ENCODE results near the gene ZNF816. TPM values are rescaled to one million over a fixed set of nuclear protein-coding genes. Genes with fewer than 3 reads are reported as not detected.
"Not testable (repeated sequence)": the region's sequence is repeated elsewhere in the genome, so short reads cannot be mapped to it uniquely, and the experiment has no call there.

Gene ZNF816
- total RNA-seq = 10 to 100 TPM; 12.8 to 14.2 TPM
- long read RNA-seq, transcript ZNF816-206 (4 exons, 2,504 nt) = minor isoform, 8 of 22 reads
- long read RNA-seq, transcript ZNF816-207 (4 exons, 553 nt) = major isoform, 9 of 22 reads
- long read RNA-seq, partial matches to known transcripts = 1 of 22 reads
- long read RNA-seq, other reads (novel, unspliced or antisense) = 3 of 22 reads

DNA sequence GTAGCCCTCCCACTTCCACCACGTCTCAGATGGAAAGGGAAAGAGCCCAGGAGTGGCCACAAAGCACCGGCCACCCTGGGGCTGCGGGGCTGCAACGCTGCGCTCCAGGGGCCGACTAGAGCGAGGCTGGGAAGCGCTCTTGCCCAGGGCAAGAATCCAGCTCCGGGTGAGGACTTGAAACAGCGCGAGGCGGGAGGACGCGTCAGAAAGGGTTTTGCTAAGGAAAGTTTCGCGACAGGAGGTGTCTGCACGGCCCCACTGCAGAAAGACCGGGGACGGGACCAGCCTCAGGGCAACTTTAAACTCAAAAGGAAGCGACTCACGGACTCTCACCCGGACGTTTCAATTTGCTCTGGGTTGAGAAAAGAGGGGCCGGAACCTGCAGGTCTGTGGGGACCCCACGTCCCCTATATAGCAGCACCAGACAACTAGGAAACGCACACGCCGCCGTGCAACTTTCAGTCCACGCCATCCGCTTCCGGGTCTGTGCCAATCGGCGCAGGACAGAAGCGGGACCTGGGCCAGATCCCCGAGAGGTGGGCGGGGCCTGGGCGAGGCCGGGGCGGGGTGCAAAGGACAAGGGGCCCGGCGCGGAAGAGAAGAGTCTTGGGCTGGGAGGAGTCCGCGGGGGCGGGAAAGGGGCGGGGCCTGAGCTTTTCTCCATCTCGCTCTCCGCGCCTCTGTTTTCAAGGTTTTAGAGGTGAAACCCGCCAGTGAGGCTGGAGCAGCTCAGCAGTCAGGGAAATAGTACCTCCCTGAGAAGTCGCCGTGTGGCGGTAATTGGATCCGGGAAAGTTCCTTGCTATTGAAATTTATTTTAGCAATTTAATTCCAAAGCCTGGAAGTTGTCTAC is at the start of gene ZNF816:
Gene ZNF816 (minus strand): TSS at position 488 of the 853 bp plus-strand sequence. CDS start 6,792 bp downstream, outside the sequence.
- intact Hi-C loops (cut with DNase I, micrococcal nuclease) = no loop called here
- ATAC-seq = peak; percentile 98
- peak; percentile 98 to 100 for DNase-seq

GRCh38 chr19:53012006-53012405 is 49.3 kb upstream of the ZNF816 start:
- intact Hi-C loops (cut with DNase I, micrococcal nuclease) = no loop called here
- ATAC-seq = no peak
- no peak for DNase-seq

GRCh38 chr19:53010494-53010893 is 47.8 kb upstream of the ZNF816 start:
- intact Hi-C loops (cut with DNase I, micrococcal nuclease) = no loop called here
- DNase-seq = no peak
- ATAC-seq = no peak

- no peak for ATAC-seq
- DNase-seq = no peak
- intact Hi-C loops (cut with DNase I, micrococcal nuclease) = no loop called here
Measured at GRCh38 chr19:53008061-53008778, 45.5 kb upstream of the ZNF816 start.

DNA sequence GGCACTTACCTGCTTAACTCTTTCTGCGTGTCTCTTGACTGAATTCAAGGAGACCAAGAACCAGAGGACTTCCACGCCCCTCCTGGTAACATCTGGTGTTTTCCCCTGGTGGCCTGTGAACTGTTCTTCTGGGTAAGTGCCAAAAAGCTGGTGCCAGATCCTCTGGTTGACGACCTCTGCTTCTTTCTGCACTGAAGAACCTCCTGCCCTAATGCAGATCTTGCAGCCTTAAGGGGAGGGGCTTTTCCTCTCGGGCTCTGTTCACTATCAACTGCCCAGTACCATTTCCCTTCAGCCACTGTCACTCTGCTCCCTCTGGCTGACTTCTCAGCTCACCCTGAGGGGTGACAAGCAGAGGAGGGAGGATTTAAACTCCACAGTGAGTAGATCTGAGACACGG is 44.9 kb upstream of the ZNF816 start:
- ATAC-seq (no peak), DNase-seq (no peak)
- intact Hi-C loops (cut with DNase I, micrococcal nuclease) = no loop called here

DNA sequence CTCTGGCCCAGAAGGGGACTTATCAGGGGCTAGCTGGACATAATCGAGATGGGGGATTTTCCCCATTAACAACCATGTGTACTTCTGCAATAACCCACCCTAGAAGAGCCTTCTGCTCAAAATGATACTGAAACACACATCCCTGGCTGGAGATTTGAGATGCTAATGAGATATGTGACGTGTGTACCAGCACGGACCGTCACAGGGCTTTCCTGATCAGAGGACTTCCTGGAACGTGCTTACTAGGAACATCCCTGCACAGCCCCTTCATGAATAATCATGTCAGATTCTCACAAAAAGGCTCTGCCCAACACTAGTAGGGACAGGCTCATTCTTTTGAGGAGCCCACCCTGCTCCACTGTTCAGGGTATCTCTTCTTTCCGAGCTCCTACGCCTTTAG is 44.5 kb upstream of the ZNF816 start:
- DNase-seq (no peak), ATAC-seq (no peak)
- intact Hi-C loops (cut with DNase I, micrococcal nuclease) = no loop called here

- intact Hi-C loops (cut with DNase I, micrococcal nuclease) = no loop called here
- ATAC-seq = no peak
- DNase-seq = no peak
Measured at GRCh38 chr19:53004242-53004641, 41.6 kb upstream of the ZNF816 start.

GRCh38 chr19:53002479-53002878 is 39.8 kb upstream of the ZNF816 start:
- no peak for ATAC-seq
- intact Hi-C loops (cut with DNase I, micrococcal nuclease) = no loop called here
- no peak for DNase-seq

DNA sequence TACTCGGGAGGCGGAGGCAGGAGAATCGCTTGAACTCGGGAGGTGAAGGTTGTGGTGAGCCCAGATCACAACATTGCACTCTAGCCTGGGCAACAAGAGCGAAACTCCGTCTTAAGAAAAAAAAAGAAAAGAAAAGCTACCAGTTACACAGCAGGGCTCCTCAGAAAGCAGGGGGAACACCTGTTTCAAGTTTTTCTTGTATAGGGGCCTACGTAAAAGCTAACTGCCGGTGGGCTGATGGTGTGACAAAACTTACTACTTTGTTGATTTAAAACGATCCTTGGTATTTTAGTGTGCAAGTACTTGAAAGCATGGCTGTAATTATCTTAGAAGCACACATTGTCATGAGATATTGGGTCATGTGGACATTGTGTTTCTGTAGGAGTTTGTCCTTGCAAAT is 35.3 kb upstream of the ZNF816 start:
- no peak for DNase-seq
- intact Hi-C loops (cut with DNase I, micrococcal nuclease) = no loop called here
- no peak for ATAC-seq

- intact Hi-C loops (cut with DNase I, micrococcal nuclease) = no loop called here
- ATAC-seq = no peak
Measured at GRCh38 chr19:52995711-52996110, 33.0 kb upstream of the ZNF816 start.

GRCh38 chr19:52993342-52994178 is 30.9 kb upstream of the ZNF816 start:
- peak; percentile 75 to 83 for DNase-seq
- peak; percentile 97 for ATAC-seq
- intact Hi-C loops (cut with DNase I, micrococcal nuclease) = no loop called here

More at GRCh38 chr19:52995711-52996110, 33.0 kb upstream of the ZNF816 start:
- no peak for DNase-seq

DNA sequence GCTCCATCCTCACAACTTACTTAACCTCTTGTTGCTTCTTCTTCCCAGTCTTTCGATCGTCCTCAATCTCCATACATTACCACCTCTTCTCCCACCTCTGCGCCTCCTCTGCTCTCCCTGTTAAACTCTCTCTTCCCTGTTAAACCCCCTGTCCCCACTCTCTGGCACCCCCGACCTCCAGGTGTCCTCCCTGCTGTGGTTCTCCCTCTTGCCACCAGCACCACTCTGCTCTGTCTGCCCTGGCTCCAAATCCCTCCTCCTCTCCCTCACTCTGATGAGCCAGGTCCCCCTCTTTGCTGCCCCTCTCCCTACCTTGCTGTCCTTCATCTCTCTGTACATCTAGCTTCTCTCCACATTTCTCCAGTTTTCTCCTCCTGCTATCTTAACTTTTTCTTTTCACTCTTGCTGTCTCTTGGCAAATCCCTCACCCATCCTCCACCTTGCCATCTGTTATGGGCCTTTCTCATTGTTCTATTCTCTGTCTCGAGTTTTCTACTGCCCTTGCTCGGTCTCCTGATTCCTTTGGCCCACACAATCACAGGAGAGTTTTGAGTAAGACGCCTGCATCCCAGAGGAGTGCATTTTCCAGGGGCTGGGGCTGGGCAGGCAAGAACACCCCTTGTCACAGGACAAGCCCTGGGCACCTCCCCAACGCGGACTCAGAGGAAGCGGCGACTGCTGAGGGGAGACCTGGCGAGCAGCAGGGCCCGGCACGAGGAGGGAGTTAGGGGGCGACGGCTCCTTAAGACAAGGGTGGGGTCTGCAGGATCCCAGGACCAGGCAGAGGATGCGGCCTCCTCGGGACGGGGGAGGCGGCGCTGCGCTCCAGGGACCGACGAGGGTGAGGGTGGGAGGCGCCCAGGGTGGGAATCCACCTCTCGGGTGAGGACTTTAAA is 29.7 kb upstream of the ZNF816 start:
- intact Hi-C loops (cut with DNase I, micrococcal nuclease) = no loop called here
- peak; percentile 31 for ATAC-seq
- DNase-seq = peak in 1 of 2 donors; percentile 30

DNA sequence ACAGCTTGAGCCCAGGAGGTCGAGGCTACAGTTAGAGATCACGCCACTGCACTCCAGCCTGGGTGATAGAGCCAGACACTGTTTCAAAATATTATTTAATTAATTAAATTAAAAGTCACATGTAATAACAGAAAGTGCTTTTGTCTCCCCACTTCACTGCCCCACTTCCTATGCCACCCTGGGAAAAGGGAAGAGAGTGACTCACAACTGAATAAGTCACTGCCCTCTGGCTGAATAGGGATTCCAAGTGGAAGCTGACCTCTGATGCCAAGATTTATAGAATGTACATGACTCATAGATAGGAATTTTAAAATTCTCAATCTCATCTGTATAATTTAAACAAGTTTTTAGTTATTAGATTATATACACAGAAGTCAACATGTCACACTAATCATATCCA is 28.8 kb upstream of the ZNF816 start:
- ATAC-seq = no peak
- intact Hi-C loops (cut with DNase I, micrococcal nuclease) = no loop called here
- DNase-seq = no peak

DNA sequence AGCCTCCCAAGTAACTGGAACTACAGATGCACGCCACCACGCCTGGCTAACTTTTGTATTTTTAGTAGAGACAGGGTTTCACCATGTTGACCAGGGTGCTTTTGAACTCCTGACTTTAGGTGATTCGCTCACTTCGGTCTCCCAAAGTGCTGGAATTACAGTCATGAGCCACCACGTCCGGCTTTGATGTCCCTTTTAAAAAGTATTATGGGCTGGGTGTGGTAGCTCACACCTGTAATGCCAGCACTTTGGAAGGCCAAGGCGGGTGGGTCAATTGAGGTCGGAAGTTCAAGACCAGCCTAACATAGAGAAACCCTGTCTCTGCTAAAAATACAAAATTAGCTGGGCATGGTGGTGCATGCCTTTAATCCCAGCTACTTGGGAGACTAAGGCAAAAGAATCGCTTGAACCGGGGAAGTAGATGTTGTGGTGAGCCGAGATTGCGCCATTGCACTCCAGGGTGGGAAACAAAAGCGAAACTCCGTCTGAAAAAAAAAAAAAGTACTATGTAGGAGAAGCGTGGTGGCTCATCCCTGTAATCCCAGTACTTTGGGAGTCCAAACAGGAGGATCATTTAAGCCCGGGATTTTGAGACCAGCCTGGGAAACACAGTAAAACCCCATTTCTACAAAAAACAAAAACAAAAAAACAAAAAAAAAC is 28.2 kb upstream of the ZNF816 start:
- no peak for ATAC-seq
- intact Hi-C loops (cut with DNase I, micrococcal nuclease) = no loop called here
- DNase-seq = no peak

DNA sequence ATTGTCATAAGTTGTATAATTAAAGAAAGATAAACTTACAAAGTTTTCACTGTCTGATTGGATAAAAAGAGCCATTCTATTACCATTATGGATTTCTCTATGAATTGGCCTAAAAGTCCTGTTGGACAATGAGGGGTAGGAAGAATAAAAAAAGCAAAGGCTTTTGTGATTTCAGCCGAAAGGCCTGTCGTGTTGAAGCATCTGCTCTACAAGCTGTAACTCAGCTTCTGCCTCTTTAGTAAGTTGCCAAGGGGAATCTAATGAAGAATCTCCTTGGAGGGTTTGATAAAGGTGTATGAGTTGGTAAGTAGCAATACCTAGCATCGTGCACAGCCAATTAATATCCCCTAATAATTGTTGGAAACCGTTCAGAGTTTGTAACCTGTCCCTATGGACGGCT is 25.8 kb upstream of the ZNF816 start:
- DNase-seq = no peak
- no peak for ATAC-seq
- intact Hi-C loops (cut with DNase I, micrococcal nuclease) = no loop called here

DNA sequence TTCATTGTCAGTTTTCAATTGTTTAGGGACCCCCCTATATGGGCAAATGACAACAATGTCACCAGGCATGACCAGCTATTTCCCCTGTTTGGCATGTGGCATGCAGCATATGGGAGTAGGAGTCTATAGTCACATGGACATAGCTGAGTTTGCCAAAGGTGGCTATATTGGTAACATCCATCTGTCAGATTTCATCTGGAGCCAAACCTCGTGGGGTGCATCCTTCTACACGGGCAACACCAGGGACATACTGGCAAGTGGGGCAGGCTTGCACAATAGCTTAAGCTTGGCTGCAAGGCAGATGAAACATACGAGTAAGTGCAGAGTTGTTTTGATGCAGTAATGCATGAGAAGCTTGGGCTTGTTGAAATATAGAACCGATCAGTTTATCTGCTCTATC is 24.5 kb upstream of the ZNF816 start:
- no peak for ATAC-seq
- DNase-seq = no peak
- intact Hi-C loops (cut with DNase I, micrococcal nuclease) = no loop called here

DNA sequence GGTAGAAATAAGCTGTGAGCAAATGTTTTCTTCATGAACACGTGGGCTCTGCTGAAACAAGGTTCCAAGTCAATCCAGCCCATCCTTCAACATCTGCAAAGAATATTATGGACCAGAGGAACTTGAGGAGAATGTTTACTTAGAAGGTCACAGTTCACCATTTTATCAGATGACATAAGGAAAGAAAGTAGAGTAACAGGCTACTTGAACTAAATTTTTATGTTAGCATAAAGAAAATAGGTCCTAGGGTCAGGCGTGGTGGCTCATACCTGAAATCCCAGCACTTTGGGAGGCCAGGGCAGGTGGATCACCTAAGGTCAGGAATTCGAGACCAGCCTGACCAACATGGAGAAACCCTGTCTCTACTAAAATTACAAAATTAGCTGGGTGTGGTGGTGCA is 20.5 kb upstream of the ZNF816 start:
- intact Hi-C loops (cut with DNase I, micrococcal nuclease); ATAC-seq; DNase-seq: not testable (repeated sequence)

GRCh38 chr19:52981329-52981728 is 18.6 kb upstream of the ZNF816 start:
- ATAC-seq (no peak), DNase-seq (no peak)
- intact Hi-C loops (cut with DNase I, micrococcal nuclease) = no loop called here
